OCI-LY3 (cell line): ENCODE data around the gene ROBO2.

Source experiments
- EZH2phosphoT487 ChIP-seq: fragments of 200-600 bp; shearing (Covaris generic); IDR thresholded peaks from 2 replicates; pipeline ENCODE4 v1.6.1; 2018; ENCODE audit warnings: antibody characterized with exemption, mixed run types, low read depth
- TF ChIP-seq, protein P1 (sequence below): fragments of 200-600, 300-600 bp; sonication (generic); IDR thresholded peaks from 2 replicates; pipeline ENCODE4 v1.5.1; 2014; ENCODE audit warnings: antibody characterized with exemption, low read length, low read depth

DNA sequence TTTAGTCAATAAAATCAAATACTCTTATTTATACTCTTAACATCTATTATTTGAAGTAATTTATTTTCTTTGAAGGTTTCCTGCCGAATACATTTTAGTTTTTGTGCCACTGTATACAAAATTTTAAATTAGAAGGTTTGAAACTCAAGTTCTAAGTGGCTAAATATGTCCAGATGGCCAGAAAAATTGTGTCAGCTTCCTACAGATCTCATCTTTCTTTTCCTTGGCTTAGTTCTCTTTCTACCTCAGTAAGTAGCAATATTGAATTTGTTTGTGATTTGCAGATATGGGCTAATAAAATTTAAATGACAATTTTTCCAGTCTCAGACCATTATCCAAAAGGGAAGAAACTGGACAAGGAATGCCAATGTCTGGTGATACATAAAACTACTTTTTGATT lies 452.1 kb downstream of the ROBO2 start:
- TF ChIP-seq, protein P1, sequence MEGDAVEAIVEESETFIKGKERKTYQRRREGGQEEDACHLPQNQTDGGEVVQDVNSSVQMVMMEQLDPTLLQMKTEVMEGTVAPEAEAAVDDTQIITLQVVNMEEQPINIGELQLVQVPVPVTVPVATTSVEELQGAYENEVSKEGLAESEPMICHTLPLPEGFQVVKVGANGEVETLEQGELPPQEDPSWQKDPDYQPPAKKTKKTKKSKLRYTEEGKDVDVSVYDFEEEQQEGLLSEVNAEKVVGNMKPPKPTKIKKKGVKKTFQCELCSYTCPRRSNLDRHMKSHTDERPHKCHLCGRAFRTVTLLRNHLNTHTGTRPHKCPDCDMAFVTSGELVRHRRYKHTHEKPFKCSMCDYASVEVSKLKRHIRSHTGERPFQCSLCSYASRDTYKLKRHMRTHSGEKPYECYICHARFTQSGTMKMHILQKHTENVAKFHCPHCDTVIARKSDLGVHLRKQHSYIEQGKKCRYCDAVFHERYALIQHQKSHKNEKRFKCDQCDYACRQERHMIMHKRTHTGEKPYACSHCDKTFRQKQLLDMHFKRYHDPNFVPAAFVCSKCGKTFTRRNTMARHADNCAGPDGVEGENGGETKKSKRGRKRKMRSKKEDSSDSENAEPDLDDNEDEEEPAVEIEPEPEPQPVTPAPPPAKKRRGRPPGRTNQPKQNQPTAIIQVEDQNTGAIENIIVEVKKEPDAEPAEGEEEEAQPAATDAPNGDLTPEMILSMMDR, result no peak
- no peak for TF ChIP-seq EZH2phosphoT487
